HCT116 (cell line): ENCODE measurements around the gene PDHA1. TPM values are rescaled to one million over a fixed set of nuclear protein-coding genes. Genes with fewer than 3 reads are reported as not detected.

Experiments used
- ATAC-seq: fragments of 200-7000 bp; cut with Tn5 transposase; 2 replicates; pipeline ENCODE4 v1.9.1; 2020; ENCODE audit warnings: mild to moderate bottlenecking, moderate library complexity
- BruUV-seq: library from RNA; stranded (reverse); fragments of 400-500 nt; replicated peaks from 2 replicates; lab custom pipeline; 2021; lab: Mats Ljungman, UMichigan
- CTCF ChIA-PET: fragments of 300-600 bp; sonication (Branson Sonifier 250); formaldehyde crosslinking; loops from one replicate; lab custom pipeline; 2021; ENCODE audit warnings: antibody characterized with exemption; lab: Charles Lee
- POLR2A ChIA-PET: fragments of 300-600, 350-600 bp; sonication (Branson Sonifier 250); formaldehyde crosslinking; loops from one replicate; lab custom pipeline; 2021; ENCODE audit warnings: antibody characterized with exemption; lab: Charles Lee
- RAD21 ChIA-PET, 2 experiments: fragments of 300-600 bp; sonication (Branson Sonifier 250); formaldehyde crosslinking; loops; one replicate each; lab custom pipeline; 2023; ENCODE audit warnings: low total read pairs in 2 of 2; ENCODE audit not compliant: uncharacterized antibody in 2 of 2, unreplicated experiment in 2 of 2, low non-redundant PET in 1 of 2; lab: Charles Lee
- DNase-seq: peaks from one replicate; pipeline ENCODE4 v3.0.0-alpha.2; 2010; ENCODE audit warnings: low read depth, low spot score
- H2AFZ ChIP-seq: fragments of 200-600 bp; shearing (Covaris generic), sonication (generic); 2 replicates; pipeline ENCODE4 v1.6.1; 2017; ENCODE audit warnings: low read depth, mixed run types, mixed read lengths, antibody characterized with exemption, low read length; ENCODE audit not compliant: poor library complexity, severe bottlenecking
- H3K27ac ChIP-seq: 2 replicates; pipeline ENCODE4 v1.5.1; 2012; ENCODE audit warnings: low read depth, low read length
- H3K27me3 ChIP-seq: fragments of 200-600 bp; sonication (generic); 2 replicates; pipeline ENCODE4 v1.6.1; 2016; ENCODE audit warnings: mixed run types, low read length, mixed read lengths; ENCODE audit not compliant: insufficient read depth
- H3K36me3 ChIP-seq, 2 experiments: fragments of 200-500 bp in 1 of 2; fragments of 200-600 bp in 1 of 2; sonication (Bioruptor generic) in 1 of 2; sonication (generic) in 1 of 2; 2 replicates each; pipeline versions ENCODE4 v1.5.1 to v1.6.1; 2014 to 2016; ENCODE audit warnings: low read length in 2 of 2, inconsistent platforms in 1 of 2, mixed read lengths in 1 of 2, mixed run types in 1 of 2; ENCODE audit not compliant: insufficient read depth in 2 of 2, control insufficient read depth in 1 of 2
- H3K4me1 ChIP-seq, 2 experiments: fragments of 200-600 bp in 1 of 2; sonication (generic) in 1 of 2; 2 replicates each; pipeline versions ENCODE4 v1.5.1 to v1.6.1; 2012 to 2017; ENCODE audit warnings: low read length in 2 of 2, inconsistent platforms in 1 of 2, mild to moderate bottlenecking in 1 of 2, mixed read lengths in 1 of 2, mixed run types in 1 of 2, moderate library complexity in 1 of 2; ENCODE audit not compliant: insufficient read depth in 2 of 2, control insufficient read depth in 1 of 2
- H3K4me2 ChIP-seq: fragments of 200-600 bp; sonication (generic); 2 replicates; pipeline ENCODE4 v1.6.1; 2017; ENCODE audit warnings: mixed run types, low read length, mixed read lengths
- H3K4me3 ChIP-seq, 2 experiments: fragments of 200-600 bp in 1 of 2; sonication (generic) in 1 of 2; replicated peaks in 1 of 2; 2 replicates each; pipeline ENCODE4 v1.5.1; 2011 to 2016; ENCODE audit warnings: low read length in 2 of 2, control low read depth in 1 of 2, low read depth in 1 of 2, mild to moderate bottlenecking in 1 of 2, mixed read lengths in 1 of 2, mixed run types in 1 of 2
- H3K79me2 ChIP-seq: fragments of 200-600 bp; sonication (generic); 2 replicates; pipeline ENCODE4 v1.6.1; 2017; ENCODE audit warnings: mild to moderate bottlenecking, mixed run types, low read length, moderate library complexity, mixed read lengths; ENCODE audit not compliant: insufficient read depth
- H3K9ac ChIP-seq: fragments of 200-600 bp; sonication (generic); 2 replicates; pipeline ENCODE4 v1.6.1; 2016; ENCODE audit warnings: low read length, mixed read lengths
- H3K9me2 ChIP-seq: fragments of 200-600 bp; sonication (generic), shearing (Covaris generic); 2 replicates; pipeline ENCODE4 v1.6.1; 2017; ENCODE audit warnings: mixed run types, mild to moderate bottlenecking, moderate library complexity; ENCODE audit not compliant: insufficient read depth
- H3K9me3 ChIP-seq, 2 experiments: fragments of 200-500 bp in 1 of 2; fragments of 200-600 bp in 1 of 2; sonication (Bioruptor generic) in 1 of 2; sonication (generic) in 1 of 2; 2 replicates each; pipeline ENCODE4 v1.6.1; 2014 to 2017; ENCODE audit warnings: low read length in 2 of 2, mixed read lengths in 2 of 2, inconsistent platforms in 1 of 2, low read depth in 1 of 2, mild to moderate bottlenecking in 1 of 2, mixed run types in 1 of 2, moderate library complexity in 1 of 2; ENCODE audit not compliant: control insufficient read depth in 1 of 2, insufficient read depth in 1 of 2
- H4K20me1 ChIP-seq: fragments of 200-600 bp; sonication (generic), shearing (Covaris generic); 2 replicates; pipeline ENCODE4 v1.6.1; 2017; ENCODE audit warnings: mixed run types, mild to moderate bottlenecking, moderate library complexity; ENCODE audit not compliant: insufficient read depth
- ATF3 ChIP-seq: IDR thresholded peaks from 2 replicates; pipeline ENCODE4 v1.6.1; 2012
- CEBPB ChIP-seq: IDR thresholded peaks from 2 replicates; pipeline ENCODE4 v1.6.1; 2012; ENCODE audit warnings: low read depth
- CTCF ChIP-seq, 3 experiments: fragments of 200-600 bp in 1 of 3; sonication (generic) in 1 of 3; IDR thresholded peaks in 2 of 3; conservative IDR thresholded peaks in 1 of 3; 2 replicates each; pipeline ENCODE4 v1.5.1; 2012 to 2017; ENCODE audit warnings: low read depth in 2 of 3, low read length in 2 of 3, antibody characterized with exemption in 1 of 3, borderline replicate concordance in 1 of 3, control low read depth in 1 of 3, mild to moderate bottlenecking in 1 of 3, mixed read lengths in 1 of 3, mixed run types in 1 of 3, moderate library complexity in 1 of 3; ENCODE audit not compliant: insufficient read depth in 1 of 3
- EZH2 ChIP-seq: fragments of 200-600 bp; sonication (generic); IDR thresholded peaks from 2 replicates; pipeline ENCODE4 v1.6.1; 2017; ENCODE audit warnings: antibody characterized with exemption, mixed run types
- EZH2phosphoT487 ChIP-seq: fragments of 200-600 bp; IDR thresholded peaks from 2 replicates; pipeline ENCODE4 v1.6.1; 2018; ENCODE audit warnings: antibody characterized with exemption, borderline replicate concordance
- FOSL1 ChIP-seq: IDR thresholded peaks from 2 replicates; pipeline ENCODE4 v1.6.1; 2012; ENCODE audit warnings: low read depth
- REST ChIP-seq: IDR thresholded peaks from 2 replicates; pipeline ENCODE4 v1.6.1; 2012; ENCODE audit warnings: low read depth
- SP1 ChIP-seq: IDR thresholded peaks from 2 replicates; pipeline ENCODE4 v1.6.1; 2012; ENCODE audit warnings: low read depth
- SRF ChIP-seq: IDR thresholded peaks from 2 replicates; pipeline ENCODE4 v1.6.1; 2012; ENCODE audit warnings: low read depth
- ZBTB33 ChIP-seq: IDR thresholded peaks from 2 replicates; pipeline ENCODE4 v1.6.1; 2011; ENCODE audit warnings: mild to moderate bottlenecking, low read length, moderate library complexity; ENCODE audit not compliant: insufficient replicate concordance; ENCODE audit errors: extremely low read depth
- ZNF274 ChIP-seq: fragments of 200-500 bp; sonication (Bioruptor generic); IDR thresholded peaks from 2 replicates; pipeline ENCODE4 v1.6.1; 2014; ENCODE audit warnings: mild to moderate bottlenecking, low read depth, low read length, inconsistent platforms
- intact Hi-C: fragments of 100-400 bp; cut with micrococcal nuclease; formaldehyde crosslinking; loops from 2 replicates; pipeline ENCODE4 v1.10.0; 2022
- total RNA-seq: library from RNA; stranded (reverse); gene quantifications from one replicate; pipeline ENCODE4 v1.2.1, GENCODE V29; 2021; ENCODE audit not compliant: unreplicated experiment

Gene PDHA1
- total RNA-seq, 1 experiment from 2014 or later = 195 TPM

GRCh38 chrX:19303256-19303880 lies 40.4 kb upstream of the PDHA1 start (continued):
- TF ChIP-seq EZH2 (no peak), SRF (no peak), CTCF (IDR thresholded peaks at IDR 0.05 in 2 of 3, conservative IDR thresholded peaks at IDR 0.05 in 1 of 3; ENCODE audit: borderline replicate concordance in 1 of 3, insufficient read depth in 1 of 3, low read depth in 2 of 3, low read length in 2 of 3) (no peak), ZNF274 (no peak), SP1 (no peak)

- ATAC-seq (no peak), DNase-seq (no peak)
- Histone ChIP-seq H3K9me2 (no peaks in the 10 kb centered on the region), H3K9me3 (no peaks in the 10 kb centered on the region), H3K27ac (no peak overlapping the region), H3K36me3 (no peaks in the 10 kb centered on the region), H3K9ac (no peak overlapping the region), H3K4me2 (no peak overlapping the region), H3K4me1 (no peaks in the 10 kb centered on the region), H3K79me2 (no peaks in the 10 kb centered on the region), H4K20me1 (no peaks in the 10 kb centered on the region), H3K4me3 (no peak overlapping the region), H3K27me3 (no peaks in the 10 kb centered on the region), H2AFZ (no peak overlapping the region)
- CTCF ChIA-PET = no interaction called here
- no TSS peak for BruUV-seq
- RAD21 ChIA-PET = no interaction called here
- no peak for TF ChIP-seq SP1
- TF ChIP-seq ATF3 = no peak
- TF ChIP-seq REST = no peak
- no peak for TF ChIP-seq SRF
- TF ChIP-seq EZH2phosphoT487 = no peak
- no peak for TF ChIP-seq EZH2
- TF ChIP-seq FOSL1 = no peak
- TF ChIP-seq CEBPB = no peak
- no peak for TF ChIP-seq ZBTB33
- intact Hi-C loops = loop anchor here (10.0 kb wide), 1 partner anchor 222 kb away; no protein-coding TSS in a partner anchor
- POLR2A ChIA-PET = no interaction called here
These were observed 17.2 kb upstream of the PDHA1 start for GRCh38 chrX:19326567-19326966.
